ENCODE results near the gene MTG2.

The MTG2 gene

GRCh38 chr20:62236200-62236599, 53.4 kb downstream of the MTG2 start:
- Mint-ChIP-seq H3K4me3 (no peak overlapping the region), H3K9me3 (peaks cover 2% of the 10 kb centered on the region), H3K27me3 (peaks cover 6% of the 10 kb centered on the region), H3K4me1 (peaks cover 13% of the 10 kb centered on the region), H3K27ac (no peak overlapping the region), H3K36me3 (no peaks in the 10 kb centered on the region)
- ATAC-seq (ENCODE audit: low read depth) (no peak), DNase-seq (ENCODE audit: low spot score in 2 of 2) (no peak)

GRCh38 chr20:62236766-62237513, 54.1 kb downstream of the MTG2 start:
- H3K4me1 Mint-ChIP-seq = peaks cover 13% of the 10 kb centered on the region
- no peak overlapping the region for H3K27ac Mint-ChIP-seq
- ATAC-seq (ENCODE audit: low read depth) (no peak), DNase-seq (ENCODE audit: low spot score in 2 of 2) (no peak)
- peaks cover 6% of the 10 kb centered on the region for H3K27me3 Mint-ChIP-seq
- no peaks in the 10 kb centered on the region for H3K36me3 Mint-ChIP-seq
- H3K9me3 Mint-ChIP-seq = peaks cover 2% of the 10 kb centered on the region
- H3K4me3 Mint-ChIP-seq = no peak overlapping the region

GRCh38 chr20:62237514-62237800, 54.6 kb downstream of the MTG2 start:
- Mint-ChIP-seq H3K4me3 (peak overlapping the region; percentile 84), H3K4me1 (peaks cover 13% of the 10 kb centered on the region), H3K27me3 (peaks cover 6% of the 10 kb centered on the region), H3K9me3 (peaks cover 2% of the 10 kb centered on the region), H3K27ac (peak overlapping the region; percentile 92), H3K36me3 (no peaks in the 10 kb centered on the region)
- no peak for ATAC-seq (ENCODE audit: low read depth)
- no peak for DNase-seq (ENCODE audit: low spot score in 2 of 2)

GRCh38 chr20:62237801-62238568, 55.2 kb downstream of the MTG2 start, which contains the start of gene OSBPL2:
TSS of gene OSBPL2 (plus strand) at chr20:62238521. CDS start at chr20:62256185, 17,664 bp downstream.
- ATAC-seq (ENCODE audit: low read depth) (peak; percentile 94), DNase-seq (ENCODE audit: low spot score in 2 of 2) (peak; percentile 100)
- Mint-ChIP-seq H3K27ac (peak within 1 kb of the TSS; percentile 92), H3K9me3 (peaks cover 2% of the 10 kb centered on the region), H3K27me3 (peaks cover 6% of the 10 kb centered on the region), H3K4me1 (peaks cover 13% of the 10 kb centered on the region), H3K36me3 (no peaks in the 10 kb centered on the region), H3K4me3 (peak within 1 kb of the TSS; percentile 84)

- ATAC-seq (ENCODE audit: low read depth) (no peak), DNase-seq (ENCODE audit: low spot score in 2 of 2) (no peak)
- peak overlapping the region; percentile 92 for H3K27ac Mint-ChIP-seq
- H3K4me3 Mint-ChIP-seq = peak overlapping the region; percentile 84
- H3K27me3 Mint-ChIP-seq = peaks cover 5% of the 10 kb centered on the region
- peaks cover 1% of the 10 kb centered on the region for H3K9me3 Mint-ChIP-seq
- H3K4me1 Mint-ChIP-seq = peaks cover 13% of the 10 kb centered on the region
- no peaks in the 10 kb centered on the region for H3K36me3 Mint-ChIP-seq
Measured at GRCh38 chr20:62238569-62239277, 55.9 kb downstream of the MTG2 start.

- H3K36me3 Mint-ChIP-seq = no peaks in the 10 kb centered on the region
- DNase-seq (ENCODE audit: low spot score in 2 of 2) (no peak), ATAC-seq (ENCODE audit: low read depth) (no peak)
- peaks cover 4% of the 10 kb centered on the region for H3K27me3 Mint-ChIP-seq
- peak overlapping the region; percentile 80 for H3K4me3 Mint-ChIP-seq
- H3K4me1 Mint-ChIP-seq = peaks cover 13% of the 10 kb centered on the region
- H3K27ac Mint-ChIP-seq = peak overlapping the region; percentile 72
- no peaks in the 10 kb centered on the region for H3K9me3 Mint-ChIP-seq
Measured at GRCh38 chr20:62239278-62239879, 56.6 kb downstream of the MTG2 start.

- no peaks in the 10 kb centered on the region for H3K36me3 Mint-ChIP-seq
- ATAC-seq (ENCODE audit: low read depth) (no peak), DNase-seq (ENCODE audit: low spot score in 2 of 2) (no peak)
- H3K27ac Mint-ChIP-seq = peak overlapping the region; percentile 24
- H3K9me3 Mint-ChIP-seq = no peaks in the 10 kb centered on the region
- peak overlapping the region; percentile 50 for H3K4me3 Mint-ChIP-seq
- H3K27me3 Mint-ChIP-seq = peaks cover 4% of the 10 kb centered on the region
- peaks cover 13% of the 10 kb centered on the region for H3K4me1 Mint-ChIP-seq
Measured at GRCh38 chr20:62240020-62240685, 57.3 kb downstream of the MTG2 start.

GRCh38 chr20:62241506-62241905, 58.7 kb downstream of the MTG2 start:
- no peak for ATAC-seq (ENCODE audit: low read depth)
- Mint-ChIP-seq H3K27ac (peak overlapping the region; percentile 41), H3K4me1 (peaks cover 15% of the 10 kb centered on the region), H3K27me3 (no peaks in the 10 kb centered on the region), H3K4me3 (no peak overlapping the region), H3K9me3 (no peaks in the 10 kb centered on the region), H3K36me3 (no peaks in the 10 kb centered on the region)
- DNase-seq (ENCODE audit: low spot score in 2 of 2) = no peak

- H3K4me3 Mint-ChIP-seq = no peak overlapping the region
- peak overlapping the region; percentile 41 for H3K27ac Mint-ChIP-seq
- peaks cover 16% of the 10 kb centered on the region for H3K4me1 Mint-ChIP-seq
- H3K36me3 Mint-ChIP-seq = no peaks in the 10 kb centered on the region
- no peaks in the 10 kb centered on the region for H3K9me3 Mint-ChIP-seq
- DNase-seq (ENCODE audit: low spot score in 2 of 2) (no peak), ATAC-seq (ENCODE audit: low read depth) (no peak)
- no peaks in the 10 kb centered on the region for H3K27me3 Mint-ChIP-seq
Measured at GRCh38 chr20:62242176-62242575, 59.3 kb downstream of the MTG2 start.

- no peak overlapping the region for H3K4me3 Mint-ChIP-seq
- H3K27ac Mint-ChIP-seq = no peak overlapping the region
- H3K27me3 Mint-ChIP-seq = no peaks in the 10 kb centered on the region
- ATAC-seq (ENCODE audit: low read depth) (no peak), DNase-seq (ENCODE audit: low spot score in 2 of 2) (no peak)
- H3K9me3 Mint-ChIP-seq = no peaks in the 10 kb centered on the region
- H3K36me3 Mint-ChIP-seq = no peaks in the 10 kb centered on the region
- peaks cover 14% of the 10 kb centered on the region for H3K4me1 Mint-ChIP-seq
Measured at GRCh38 chr20:62243106-62243505, 60.3 kb downstream of the MTG2 start.

- Mint-ChIP-seq H3K27me3 (no peaks in the 10 kb centered on the region), H3K4me3 (no peak overlapping the region)
Measured at GRCh38 chr20:62243906-62244515, 61.2 kb downstream of the MTG2 start.

GRCh38 chr20:62244644-62245108, 61.8 kb downstream of the MTG2 start:
- no peaks in the 10 kb centered on the region for H3K9me3 Mint-ChIP-seq
- DNase-seq (ENCODE audit: low spot score in 2 of 2) (no peak), ATAC-seq (ENCODE audit: low read depth) (no peak)
- H3K4me1 Mint-ChIP-seq = peaks cover 9% of the 10 kb centered on the region
- no peaks in the 10 kb centered on the region for H3K27me3 Mint-ChIP-seq
- peak overlapping the region; percentile 11 for H3K27ac Mint-ChIP-seq
- H3K36me3 Mint-ChIP-seq = no peaks in the 10 kb centered on the region
- H3K4me3 Mint-ChIP-seq = no peak overlapping the region

More at GRCh38 chr20:62243906-62244515, 61.2 kb downstream of the MTG2 start:
- H3K9me3 Mint-ChIP-seq = no peaks in the 10 kb centered on the region
- peaks cover 14% of the 10 kb centered on the region for H3K4me1 Mint-ChIP-seq
- no peak overlapping the region for H3K27ac Mint-ChIP-seq
- H3K36me3 Mint-ChIP-seq = no peaks in the 10 kb centered on the region
- ATAC-seq (ENCODE audit: low read depth) (no peak), DNase-seq (ENCODE audit: low spot score in 2 of 2) (no peak)

GRCh38 chr20:62245911-62246280, 63.1 kb downstream of the MTG2 start:
- Mint-ChIP-seq H3K9me3 (no peaks in the 10 kb centered on the region), H3K36me3 (peaks cover 3% of the 10 kb centered on the region), H3K4me3 (no peak overlapping the region), H3K27ac (no peak overlapping the region), H3K27me3 (no peaks in the 10 kb centered on the region), H3K4me1 (peaks cover 11% of the 10 kb centered on the region)
- DNase-seq (ENCODE audit: low spot score in 2 of 2) (no peak), ATAC-seq (ENCODE audit: low read depth) (no peak)
